ENCODE results near the gene COX7A2.

GRCh38 chr6:75202676-75203131 is 40.9 kb downstream of the COX7A2 start:
- TF ChIP-seq, protein P1, sequence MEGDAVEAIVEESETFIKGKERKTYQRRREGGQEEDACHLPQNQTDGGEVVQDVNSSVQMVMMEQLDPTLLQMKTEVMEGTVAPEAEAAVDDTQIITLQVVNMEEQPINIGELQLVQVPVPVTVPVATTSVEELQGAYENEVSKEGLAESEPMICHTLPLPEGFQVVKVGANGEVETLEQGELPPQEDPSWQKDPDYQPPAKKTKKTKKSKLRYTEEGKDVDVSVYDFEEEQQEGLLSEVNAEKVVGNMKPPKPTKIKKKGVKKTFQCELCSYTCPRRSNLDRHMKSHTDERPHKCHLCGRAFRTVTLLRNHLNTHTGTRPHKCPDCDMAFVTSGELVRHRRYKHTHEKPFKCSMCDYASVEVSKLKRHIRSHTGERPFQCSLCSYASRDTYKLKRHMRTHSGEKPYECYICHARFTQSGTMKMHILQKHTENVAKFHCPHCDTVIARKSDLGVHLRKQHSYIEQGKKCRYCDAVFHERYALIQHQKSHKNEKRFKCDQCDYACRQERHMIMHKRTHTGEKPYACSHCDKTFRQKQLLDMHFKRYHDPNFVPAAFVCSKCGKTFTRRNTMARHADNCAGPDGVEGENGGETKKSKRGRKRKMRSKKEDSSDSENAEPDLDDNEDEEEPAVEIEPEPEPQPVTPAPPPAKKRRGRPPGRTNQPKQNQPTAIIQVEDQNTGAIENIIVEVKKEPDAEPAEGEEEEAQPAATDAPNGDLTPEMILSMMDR (IDR thresholded peaks at IDR 0.05), result no peak
- TF ChIP-seq POLR2A (IDR thresholded peaks at IDR 0.05), result no peak
